Transverse colon (tissue), 3 donors: ENCODE results near the gene ZNF844.

Experiments
- CTCF ChIP-seq, 5 experiments: fragments of 200-600 bp in 3 of 5; fragments of 450-650 bp in 2 of 5; sonication (generic) in 3 of 5; IDR thresholded peaks; 1 replicate in 2 of 5; 2 replicates in 3 of 5; pipeline ENCODE4 v1.5.1; 2016 to 2017; ENCODE audit warnings: antibody characterized with exemption in 5 of 5, inconsistent platforms in 3 of 5, mild to moderate bottlenecking in 2 of 5, moderate library complexity in 1 of 5
- POLR2A ChIP-seq: fragments of 450-650 bp; IDR thresholded peaks from one replicate; pipeline ENCODE4 v1.6.1; 2016; ENCODE audit warnings: antibody characterized with exemption, mild to moderate bottlenecking, moderate library complexity

GRCh38 chr19:12098040-12098439 is 33.5 kb downstream of the ZNF844 start:
- TF ChIP-seq CTCF (IDR thresholded peaks at IDR 0.05) (no peak), POLR2A (no peak)
